NK-92 treated with Interleukin-12 subunit alpha and Interleukin-12 subunit beta, amount 100 ng/mL, for 24 hours (cell line): ENCODE measurements around the gene HSH2D.
"Not testable (repeated sequence)": the region's sequence is repeated elsewhere in the genome, so short reads cannot be mapped to it uniquely, and the experiment has no call there.

Experiments
- DNase-seq: peaks from one replicate; lab custom pipeline; 2025; lab: John Stamatoyannopoulos, UW

Gene HSH2D, protein sequence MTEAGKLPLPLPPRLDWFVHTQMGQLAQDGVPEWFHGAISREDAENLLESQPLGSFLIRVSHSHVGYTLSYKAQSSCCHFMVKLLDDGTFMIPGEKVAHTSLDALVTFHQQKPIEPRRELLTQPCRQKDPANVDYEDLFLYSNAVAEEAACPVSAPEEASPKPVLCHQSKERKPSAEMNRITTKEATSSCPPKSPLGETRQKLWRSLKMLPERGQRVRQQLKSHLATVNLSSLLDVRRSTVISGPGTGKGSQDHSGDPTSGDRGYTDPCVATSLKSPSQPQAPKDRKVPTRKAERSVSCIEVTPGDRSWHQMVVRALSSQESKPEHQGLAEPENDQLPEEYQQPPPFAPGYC

DNA sequence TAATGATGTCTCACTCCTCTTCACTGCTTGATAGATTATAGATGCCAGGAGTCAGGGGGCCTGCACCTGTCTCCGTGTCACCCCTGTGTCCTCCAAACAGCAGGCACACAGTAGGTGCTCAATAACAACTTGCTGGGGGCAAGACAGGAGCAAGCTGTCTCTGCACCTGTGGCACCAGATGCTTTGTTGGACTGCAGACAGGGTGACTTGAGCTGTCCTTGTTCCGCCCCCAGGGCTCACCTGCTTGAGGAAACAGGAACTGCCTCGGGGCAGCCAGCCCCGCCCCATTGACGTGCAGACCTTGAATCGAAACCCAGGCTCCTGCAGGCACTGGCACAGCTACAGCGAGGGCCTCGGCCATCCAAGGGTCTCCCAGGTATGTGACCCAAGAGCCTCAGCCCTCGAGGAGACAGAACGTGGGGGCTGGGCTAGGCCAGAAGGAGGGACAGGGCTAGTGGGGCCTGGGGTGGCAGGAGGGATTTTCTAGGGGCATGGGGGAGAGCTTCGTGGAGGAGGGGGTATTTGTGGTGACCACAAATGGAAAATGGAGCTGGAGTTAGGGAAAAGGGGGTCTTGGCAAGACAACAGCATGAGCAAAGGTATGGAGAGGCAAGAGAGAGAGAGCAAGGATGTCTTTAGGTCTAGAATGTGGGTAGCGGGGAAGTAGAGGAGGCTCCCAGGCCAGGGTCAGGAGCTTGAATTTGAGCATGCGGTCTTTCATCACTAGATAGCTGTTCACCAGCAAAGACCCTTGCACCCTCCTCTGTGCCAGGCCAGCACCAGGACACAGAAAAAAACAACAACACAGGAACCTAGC, at the start of gene HSH2D:
TSS of gene HSH2D (plus strand) at position 287 of the 817 bp plus-strand sequence. CDS start 5,066 bp downstream, outside the sequence.
- DNase-seq: peak; percentile 72

- DNase-seq: no peak
Observed at GRCh38 chr19:16094360-16095070, 49.0 kb upstream of the HSH2D start.

GRCh38 chr19:16095071-16095571, 48.4 kb upstream of the HSH2D start:
- no peak for DNase-seq

DNA sequence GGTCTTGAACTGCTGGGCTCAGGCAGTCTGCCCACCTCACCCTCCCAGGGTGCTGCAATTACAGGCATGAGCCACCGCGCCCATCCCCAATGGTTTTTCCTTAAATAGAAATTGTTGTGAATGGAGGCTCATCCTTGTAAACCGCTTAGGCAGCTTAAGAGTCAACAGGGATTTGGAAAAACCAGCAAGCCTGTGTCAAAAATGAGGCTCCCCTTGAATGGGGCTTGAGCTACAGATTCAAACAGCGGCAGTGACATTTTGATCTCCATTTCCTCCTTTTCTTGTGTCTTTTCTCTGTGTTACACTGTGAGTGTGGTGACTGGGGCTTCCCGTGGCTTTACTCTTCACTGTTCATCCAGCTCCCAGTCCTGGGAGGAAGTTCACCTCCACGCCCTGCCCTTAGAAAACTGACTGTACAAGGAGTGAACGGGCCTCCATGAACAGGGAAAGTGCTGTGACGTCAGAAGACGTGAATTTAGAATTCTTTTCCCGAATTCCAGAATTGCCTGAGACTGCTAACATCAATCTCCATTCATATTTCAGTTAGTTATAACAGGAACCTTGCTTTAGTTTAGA, 47.1 kb upstream of the HSH2D start:
- no peak for DNase-seq

GRCh38 chr19:16098416-16098768, 45.1 kb upstream of the HSH2D start:
- DNase-seq: no peak

- no peak for DNase-seq
Observed at GRCh38 chr19:16098821-16099220, 44.7 kb upstream of the HSH2D start.

DNA sequence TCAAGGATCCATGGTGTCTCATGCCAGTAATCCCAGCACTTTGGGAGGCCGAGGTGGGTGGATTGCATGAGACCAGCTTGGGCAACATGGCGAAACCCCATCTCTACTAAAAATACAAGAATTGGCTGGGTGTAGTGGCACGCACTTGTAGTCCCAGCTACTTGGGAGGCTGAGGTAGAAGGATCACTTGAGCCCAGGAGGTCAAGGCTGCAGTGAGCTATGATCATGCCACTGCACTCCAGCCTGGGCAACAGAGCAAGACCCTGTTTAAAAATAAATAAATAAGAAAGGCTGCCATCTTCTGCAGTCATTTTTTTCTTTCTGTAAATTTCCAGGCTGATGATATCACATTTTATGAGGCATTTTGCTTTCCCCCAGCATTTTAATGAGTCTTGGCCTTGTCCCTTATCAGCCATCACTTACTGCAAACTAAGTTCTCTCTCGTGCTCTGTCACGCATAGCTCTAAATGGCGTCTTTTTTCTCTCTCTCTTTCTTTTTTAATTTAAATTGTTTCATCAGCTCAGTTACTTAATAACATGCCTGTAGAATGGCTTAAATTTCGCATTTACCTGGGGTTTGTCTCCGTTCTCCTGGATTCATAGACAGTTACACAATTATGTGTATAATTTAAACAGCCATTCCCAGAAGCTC, 44.0 kb upstream of the HSH2D start:
- DNase-seq: not testable (repeated sequence)

- DNase-seq: no peak
Observed at GRCh38 chr19:16100524-16100923, 43.0 kb upstream of the HSH2D start.

GRCh38 chr19:16104722-16105121, 38.8 kb upstream of the HSH2D start:
- DNase-seq: no peak

GRCh38 chr19:16106121-16106520, 37.4 kb upstream of the HSH2D start:
- DNase-seq: no peak

- DNase-seq: peak; percentile 99
Observed at GRCh38 chr19:16111160-16111908, 32.2 kb upstream of the HSH2D start, which contains the start of gene RAB8A. RAB8A (plus strand) TSS chr19:16111889; CDS start chr19:16111902, 13 bp downstream.

- no peak for DNase-seq
Observed at GRCh38 chr19:16111909-16112752, 31.4 kb upstream of the HSH2D start.

DNA sequence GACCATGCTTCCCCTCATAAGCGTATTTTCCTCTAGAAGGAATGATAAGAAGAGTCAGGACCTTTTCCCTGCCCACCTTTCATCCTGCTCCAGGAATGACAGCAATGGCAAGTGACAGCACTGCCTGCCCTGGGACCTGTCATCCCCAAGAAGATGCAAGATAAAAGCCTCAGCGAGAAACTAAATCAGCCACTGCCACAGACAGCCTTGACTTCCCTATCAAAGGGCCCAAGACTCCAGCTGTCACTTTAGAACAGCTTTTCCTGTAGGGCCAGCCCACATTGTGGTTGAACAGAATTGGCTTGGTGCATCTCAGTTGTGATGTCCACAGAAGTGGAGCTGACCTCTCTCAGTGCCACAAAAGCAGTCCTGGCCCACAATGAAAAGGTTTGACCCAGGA, 30.7 kb upstream of the HSH2D start:
- DNase-seq: no peak

DNA sequence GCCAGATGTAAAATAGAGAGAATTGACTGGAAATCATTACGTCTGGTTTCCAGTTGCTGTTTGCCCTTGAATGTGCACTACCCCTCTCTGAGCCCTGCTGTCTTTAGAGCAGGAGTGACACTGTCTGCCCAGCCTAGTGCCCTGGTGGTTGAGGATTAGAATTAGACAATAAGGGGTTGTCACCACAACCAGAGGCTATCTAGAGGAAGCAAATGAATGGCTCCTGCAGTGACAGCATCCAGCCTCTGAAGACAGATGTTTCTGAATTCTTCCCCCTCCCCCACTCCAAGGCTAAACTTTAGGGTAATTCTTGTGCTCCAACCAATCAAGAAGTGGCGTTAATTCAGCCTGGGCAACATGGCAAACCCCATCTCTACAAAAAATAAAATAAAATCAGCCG, 29.8 kb upstream of the HSH2D start:
- no peak for DNase-seq

- no peak for DNase-seq
Observed at GRCh38 chr19:16115301-16116039, 28.0 kb upstream of the HSH2D start.

GRCh38 chr19:16116067-16116466, 27.4 kb upstream of the HSH2D start:
- no peak for DNase-seq

- no peak for DNase-seq
Observed at GRCh38 chr19:16117594-16118033, 25.9 kb upstream of the HSH2D start.

- no peak for DNase-seq
Observed at GRCh38 chr19:16118489-16119033, 24.9 kb upstream of the HSH2D start.
